Kidney (tissue), 14 donors: Measurements from ENCODE around the gene CGB8. TPM values are rescaled to one million over a fixed set of nuclear protein-coding genes. Genes with fewer than 3 reads are reported as not detected.
A peak's percentile ranks its signal among the peaks of the same experiment; 100 is the strongest.
"Not testable (repeated sequence)": the region's sequence is repeated elsewhere in the genome, so short reads cannot be mapped to it uniquely, and the experiment has no call there.

Experiments used
- DNase-seq, 5 donors: peaks; one replicate each; pipeline ENCODE4 v3.0.0-alpha.2; 2013 to 2020
- FAIRE-seq: peaks from 2 replicates; lab custom pipeline; 2012; peaks lifted over from hg19 to GRCh38; lab: Jason Lieb, UNC
- H3K27ac ChIP-seq, 2 donors: one replicate each; pipeline ENCODE4 v1.7.0; 2013; ENCODE audit warnings: low read depth in 2 of 2, low read length in 2 of 2, inconsistent platforms in 1 of 2
- H3K27me3 ChIP-seq: one replicate; pipeline ENCODE4 v1.7.1; 2013; ENCODE audit warnings: low read length, inconsistent platforms; ENCODE audit not compliant: control insufficient read depth, insufficient read depth
- H3K36me3 ChIP-seq, 3 donors: one replicate each; pipeline versions ENCODE4 v1.7.0 to v1.7.1; 2013; ENCODE audit warnings: low read length in 3 of 3, control low read depth in 1 of 3, inconsistent platforms in 1 of 3; ENCODE audit not compliant: insufficient read depth in 3 of 3, control insufficient read depth in 2 of 3
- H3K4me1 ChIP-seq, 3 donors: one replicate each; pipeline versions ENCODE4 v1.7.0 to v1.7.1; 2013; ENCODE audit warnings: low read length in 3 of 3, inconsistent platforms in 1 of 3, low read depth in 1 of 3; ENCODE audit not compliant: control insufficient read depth in 2 of 3, insufficient read depth in 2 of 3
- H3K4me3 ChIP-seq, 3 donors: one replicate each; pipeline versions ENCODE4 v1.7.0 to v1.8.1; 2013; ENCODE audit warnings: low read length in 3 of 3, control low read depth in 1 of 3, inconsistent platforms in 1 of 3
- H3K9ac ChIP-seq, 3 donors: one replicate each; pipeline versions ENCODE4 v1.7.0 to v1.7.1; 2013; ENCODE audit warnings: low read length in 3 of 3, control low read depth in 1 of 3, inconsistent platforms in 1 of 3
- H3K9me3 ChIP-seq, 3 donors: one replicate each; pipeline versions ENCODE4 v1.7.0 to v1.7.1; 2013; ENCODE audit warnings: low read length in 3 of 3, control low read depth in 1 of 3, inconsistent platforms in 1 of 3; ENCODE audit not compliant: control insufficient read depth in 2 of 3, insufficient read depth in 1 of 3
- intact Hi-C: fragments of 100-400 bp; cut with DNase I; formaldehyde crosslinking; loops from one replicate; pipeline ENCODE4 v1.11.1; 2022
- polyA plus RNA-seq: library from polyadenylated mRNA; stranded (reverse); fragments of 350-450 nt; fragmentation: Illumina TruSeq; extraction: RNeasy Lipid Tissue Mini Kit (QIAGEN cat#74804); gene quantifications from one replicate; pipeline ENCODE4 v1.2.3, GENCODE V29; 2014; ENCODE audit warnings: low read depth, low replicate concordance; ENCODE audit not compliant: insufficient read depth
- total RNA-seq: library from RNA; stranded (reverse); fragmentation: NEBNext Ultra II Directional; extraction: Animal tissue kit (Norgen Biotek cat#: 25700); gene quantifications from one replicate; pipeline ENCODE4 v1.2.1, GENCODE V29; 2021
- TF ChIP-seq, protein P1 (sequence below): IDR thresholded peaks from 3 replicates; pipeline ENCODE4 v1.5.1; 2012; ENCODE audit warnings: mild to moderate bottlenecking, moderate library complexity, borderline replicate concordance; ENCODE audit not compliant: insufficient read depth; ENCODE audit errors: extremely low read depth
- donor health status: control.
- donor health status: control.
- donor health status: control.
- donor health status: control.
- donor health status: control.
- donor health status: DM: yes; HTN: yes; CAD: no.
- donor health status: Normal renal cell carcinoma (clear cell type).

Gene CGB8
- total and polyA plus RNA-seq, 2 donors from 2014 or later = not detected

DNA sequence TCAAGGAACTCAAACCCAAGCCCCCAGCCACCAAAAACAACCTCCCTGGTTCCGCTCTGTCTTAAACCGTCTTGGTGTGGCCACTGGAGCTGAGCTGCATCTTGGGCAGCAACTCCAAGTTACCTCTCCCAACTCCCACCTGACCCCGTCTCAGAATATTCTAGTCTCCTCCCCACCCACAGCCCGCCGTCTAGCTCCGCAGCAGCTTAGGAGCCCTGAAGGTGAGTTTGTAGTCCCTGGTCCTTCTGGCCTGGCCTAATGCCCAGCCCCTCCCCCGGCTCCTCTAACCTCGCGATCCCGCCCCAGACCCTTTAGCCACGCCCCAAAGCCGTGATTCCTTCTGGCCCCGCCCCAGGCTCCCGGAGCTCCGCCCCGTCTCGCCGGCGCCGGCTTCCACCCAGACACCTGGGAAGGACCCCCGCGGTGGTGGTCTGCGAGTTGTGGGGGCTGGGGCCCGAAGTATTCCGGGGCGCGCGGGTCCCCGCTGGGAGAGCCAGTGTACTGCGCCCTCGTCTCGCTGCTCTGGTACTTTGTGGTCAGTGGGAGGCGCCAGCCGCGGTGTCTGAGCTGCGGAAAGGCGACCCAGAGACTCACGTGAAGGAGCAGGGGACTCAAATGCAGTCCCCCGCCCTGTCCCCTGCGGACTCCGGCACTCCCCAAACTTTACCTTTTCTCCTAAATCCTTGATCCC lies 29.5 kb downstream of the CGB8 start:
- Histone ChIP-seq H3K4me3 (peak overlapping the region in 2 of 3 donors; percentile 14 to 46), H3K27me3 (no peaks in the 10 kb centered on the region), H3K9ac (no peak overlapping the region), H3K27ac (no peak overlapping the region), H3K9me3 (no peaks in the 10 kb centered on the region), H3K4me1 (peaks cover 0 to 6% (median 0%) of the 10 kb centered on the region in 3 donors), H3K36me3 (no peaks in the 10 kb centered on the region)
- intact Hi-C loops = no loop called here
- FAIRE-seq = no peak
- TF ChIP-seq, protein P1, sequence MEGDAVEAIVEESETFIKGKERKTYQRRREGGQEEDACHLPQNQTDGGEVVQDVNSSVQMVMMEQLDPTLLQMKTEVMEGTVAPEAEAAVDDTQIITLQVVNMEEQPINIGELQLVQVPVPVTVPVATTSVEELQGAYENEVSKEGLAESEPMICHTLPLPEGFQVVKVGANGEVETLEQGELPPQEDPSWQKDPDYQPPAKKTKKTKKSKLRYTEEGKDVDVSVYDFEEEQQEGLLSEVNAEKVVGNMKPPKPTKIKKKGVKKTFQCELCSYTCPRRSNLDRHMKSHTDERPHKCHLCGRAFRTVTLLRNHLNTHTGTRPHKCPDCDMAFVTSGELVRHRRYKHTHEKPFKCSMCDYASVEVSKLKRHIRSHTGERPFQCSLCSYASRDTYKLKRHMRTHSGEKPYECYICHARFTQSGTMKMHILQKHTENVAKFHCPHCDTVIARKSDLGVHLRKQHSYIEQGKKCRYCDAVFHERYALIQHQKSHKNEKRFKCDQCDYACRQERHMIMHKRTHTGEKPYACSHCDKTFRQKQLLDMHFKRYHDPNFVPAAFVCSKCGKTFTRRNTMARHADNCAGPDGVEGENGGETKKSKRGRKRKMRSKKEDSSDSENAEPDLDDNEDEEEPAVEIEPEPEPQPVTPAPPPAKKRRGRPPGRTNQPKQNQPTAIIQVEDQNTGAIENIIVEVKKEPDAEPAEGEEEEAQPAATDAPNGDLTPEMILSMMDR = no peak
- peak in 4 of 5 donors; percentile 69 to 82 (median 75) for DNase-seq

DNA sequence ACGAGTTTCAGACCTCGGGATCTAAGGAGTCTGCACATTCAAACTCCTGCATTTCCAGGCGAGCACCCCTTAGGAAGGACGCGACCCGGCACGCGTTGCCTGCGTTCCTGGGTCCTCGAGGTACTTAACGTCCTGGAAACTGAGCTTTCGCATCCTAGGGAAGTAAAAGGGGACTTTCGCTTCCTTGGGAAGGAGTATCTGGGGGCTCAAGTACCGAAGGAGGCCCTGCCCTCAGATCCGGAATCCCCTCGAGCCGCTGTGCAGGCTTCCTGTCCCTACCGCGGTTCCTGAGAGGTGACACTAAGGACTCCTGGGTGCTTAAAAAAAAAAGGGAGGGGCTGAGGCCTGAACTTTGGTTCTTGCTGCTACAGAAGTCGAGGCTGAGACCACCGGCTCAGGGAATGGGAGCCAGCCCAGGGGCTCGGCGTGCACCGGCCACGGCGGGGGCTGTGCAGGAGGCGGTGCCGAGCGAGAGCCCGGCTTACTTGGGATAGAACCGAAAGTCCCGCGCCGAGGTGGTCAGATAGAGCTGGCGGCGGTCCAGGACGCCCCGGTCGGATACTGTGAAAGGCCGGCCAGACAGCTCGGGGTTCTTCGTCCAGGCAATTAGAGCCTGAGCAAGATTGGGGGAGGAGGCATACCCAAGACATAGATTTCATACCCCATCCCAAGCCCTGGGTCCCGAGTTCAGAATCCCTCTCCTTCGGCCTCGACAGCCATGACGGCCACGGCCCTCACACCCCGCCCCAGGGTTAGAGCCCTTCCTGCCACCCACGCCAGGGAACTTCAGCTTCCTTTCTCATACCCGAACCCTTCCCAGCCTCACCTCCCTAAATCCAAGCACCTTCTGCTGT lies 30.3 kb downstream of the CGB8 start:
- H3K27me3 ChIP-seq, intact Hi-C loops, H3K9me3 ChIP-seq, H3K4me1 ChIP-seq, H3K36me3 ChIP-seq, H3K27ac ChIP-seq, FAIRE-seq: not testable (repeated sequence)
- H3K4me3 ChIP-seq = peak overlapping the region in 2 of 3 donors; percentile 39 to 46
- H3K9ac ChIP-seq = peak overlapping the region in 1 of 3 donors; percentile 54
- DNase-seq = peak in 2 of 5 donors; percentile 28 to 33

DNA sequence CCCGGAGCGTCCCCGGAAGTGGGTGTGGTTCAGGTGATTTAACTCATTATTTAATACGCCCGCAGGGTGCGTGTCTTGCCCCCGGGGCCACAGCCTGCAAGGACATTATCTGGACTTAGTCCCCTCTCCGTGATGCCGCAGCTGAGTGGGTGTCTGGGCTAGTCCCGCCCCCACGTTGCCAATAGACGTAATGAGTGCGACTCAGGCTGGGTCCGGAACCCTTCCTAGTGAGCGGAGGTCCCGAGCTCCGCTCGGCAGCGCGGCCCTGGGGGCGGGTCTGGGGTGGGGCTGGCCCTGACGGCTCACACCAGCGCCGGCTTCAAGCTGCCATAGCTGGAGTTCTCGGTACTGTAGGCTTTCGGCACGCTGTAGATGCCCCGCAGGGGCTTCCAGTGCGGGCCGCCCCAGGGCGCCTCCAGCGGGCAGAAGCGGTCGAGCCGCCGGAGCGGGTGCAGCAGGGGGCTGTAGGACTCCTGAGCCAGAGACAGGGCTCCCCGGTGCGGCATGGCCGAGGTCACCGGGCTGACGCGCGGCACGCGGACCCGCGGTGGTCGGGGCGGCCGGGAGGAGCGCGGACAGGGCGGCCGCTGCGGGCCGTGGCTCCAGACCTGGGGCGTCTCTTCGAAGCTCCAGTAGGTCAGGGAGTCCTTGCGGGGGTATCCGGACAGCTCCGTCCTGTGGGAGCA lies 31.1 kb downstream of the CGB8 start:
- Histone ChIP-seq H3K9ac (no peak overlapping the region), H3K4me3 (peak overlapping the region in 2 of 3 donors; percentile 30 to 46)

More for the DNA sequence above, 31.1 kb downstream of the CGB8 start:
- H3K36me3 ChIP-seq = no peaks in the 10 kb centered on the region
- intact Hi-C loops = no loop called here
- no peaks in the 10 kb centered on the region for H3K9me3 ChIP-seq
- TF ChIP-seq, protein P1 = peak; percentile 28
- H3K27me3 ChIP-seq = no peaks in the 10 kb centered on the region
- peak in 4 of 5 donors; percentile 67 to 82 (median 74) for DNase-seq
- H3K4me1 ChIP-seq = peaks cover 0 to 6% (median 0%) of the 10 kb centered on the region in 3 donors
- FAIRE-seq = no peak
- no peak overlapping the region for H3K27ac ChIP-seq
